GM19023 (cell line): ENCODE measurements around the gene IGF2BP1.

Experiments used
- ATAC-seq: cut with Tn5 transposase; IDR thresholded peaks from one replicate; pipeline ENCODE4 v1.9.1; 2021; ENCODE audit warnings: mild to moderate bottlenecking, moderate library complexity; ENCODE audit not compliant: unreplicated experiment

IGF2BP1 gene

DNA sequence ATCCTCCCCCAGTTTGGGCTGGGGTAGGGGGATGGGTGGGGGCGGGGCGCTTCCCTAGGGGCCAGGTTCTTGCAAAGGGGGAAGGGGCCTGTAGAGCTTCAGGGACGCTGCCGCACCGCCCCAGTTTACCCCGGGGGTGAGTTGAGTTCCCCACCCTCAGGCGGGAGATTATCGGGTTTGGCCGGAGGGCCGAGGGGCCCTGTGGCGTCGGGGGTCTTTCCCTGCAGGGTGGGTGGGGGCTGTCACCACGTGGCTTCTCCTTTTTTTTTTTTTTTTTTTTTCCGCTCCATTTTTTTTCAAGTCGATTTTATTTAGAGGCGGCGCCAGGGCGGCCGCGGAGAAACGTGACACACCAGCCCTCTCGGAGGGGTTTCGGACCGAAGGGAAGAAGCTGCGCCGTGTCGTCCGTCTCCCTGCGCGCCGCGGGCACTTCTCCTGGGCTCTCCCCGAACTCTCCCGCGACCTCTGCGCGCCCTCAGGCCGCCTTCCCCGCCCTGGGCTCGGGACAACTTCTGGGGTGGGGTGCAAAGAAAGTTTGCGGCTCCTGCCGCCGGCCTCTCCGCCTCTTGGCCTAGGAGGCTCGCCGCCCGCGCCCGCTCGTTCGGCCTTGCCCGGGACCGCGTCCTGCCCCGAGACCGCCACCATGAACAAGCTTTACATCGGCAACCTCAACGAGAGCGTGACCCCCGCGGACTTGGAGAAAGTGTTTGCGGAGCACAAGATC, at the start of gene IGF2BP1:
TSS of gene IGF2BP1 (plus strand) at position 283 of the 724 bp plus-strand sequence. CDS start at position 644, 361 bp downstream.
- ATAC-seq = no peak

GRCh38 chr17:48951572-48951971, 45.6 kb upstream of the IGF2BP1 start:
- ATAC-seq = no peak

DNA sequence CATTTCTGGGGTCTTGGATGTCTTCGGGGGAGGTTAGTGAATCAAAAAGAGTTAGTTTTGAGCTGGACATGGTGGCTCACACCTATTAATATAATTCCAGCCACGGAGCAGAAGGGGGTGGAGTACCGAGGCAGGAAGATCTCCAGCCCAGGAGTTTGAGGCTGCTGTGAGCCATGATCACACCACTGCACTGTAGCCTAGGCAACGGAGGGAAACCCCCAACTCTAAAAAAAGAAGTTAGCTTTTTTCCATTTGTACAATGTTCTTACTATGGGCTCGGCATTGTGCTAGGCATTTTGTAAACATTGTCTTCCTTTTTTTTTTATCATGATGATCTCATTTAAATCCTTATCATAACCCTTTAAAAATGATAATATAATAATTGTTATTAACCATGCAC, 44.3 kb upstream of the IGF2BP1 start:
- no peak for ATAC-seq

GRCh38 chr17:48954300-48954755, 42.9 kb upstream of the IGF2BP1 start:
- no peak for ATAC-seq

GRCh38 chr17:48960834-48961515, 36.2 kb upstream of the IGF2BP1 start:
- no peak for ATAC-seq

GRCh38 chr17:48961516-48962233, 35.5 kb upstream of the IGF2BP1 start:
- ATAC-seq = no peak

DNA sequence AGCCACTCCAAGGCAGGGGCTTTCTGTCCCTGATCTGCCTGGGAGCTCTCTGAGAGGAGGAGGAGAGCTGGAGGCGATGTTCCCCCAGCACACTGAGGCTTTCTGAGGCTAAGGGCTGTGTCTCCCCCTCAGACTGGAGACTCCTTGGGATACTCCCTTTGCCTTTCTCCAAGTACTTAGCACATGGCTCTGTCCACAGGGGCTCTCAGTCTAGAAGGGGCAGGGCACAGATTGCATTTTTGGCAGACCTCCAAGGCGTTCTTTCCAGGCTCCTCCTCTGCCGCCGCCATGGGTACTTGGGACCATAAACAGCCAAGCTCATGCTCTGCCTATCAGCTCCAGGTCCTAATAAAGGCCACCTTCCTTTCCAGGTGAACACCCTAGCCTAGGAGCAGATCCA, 27.0 kb upstream of the IGF2BP1 start:
- no peak for ATAC-seq

DNA sequence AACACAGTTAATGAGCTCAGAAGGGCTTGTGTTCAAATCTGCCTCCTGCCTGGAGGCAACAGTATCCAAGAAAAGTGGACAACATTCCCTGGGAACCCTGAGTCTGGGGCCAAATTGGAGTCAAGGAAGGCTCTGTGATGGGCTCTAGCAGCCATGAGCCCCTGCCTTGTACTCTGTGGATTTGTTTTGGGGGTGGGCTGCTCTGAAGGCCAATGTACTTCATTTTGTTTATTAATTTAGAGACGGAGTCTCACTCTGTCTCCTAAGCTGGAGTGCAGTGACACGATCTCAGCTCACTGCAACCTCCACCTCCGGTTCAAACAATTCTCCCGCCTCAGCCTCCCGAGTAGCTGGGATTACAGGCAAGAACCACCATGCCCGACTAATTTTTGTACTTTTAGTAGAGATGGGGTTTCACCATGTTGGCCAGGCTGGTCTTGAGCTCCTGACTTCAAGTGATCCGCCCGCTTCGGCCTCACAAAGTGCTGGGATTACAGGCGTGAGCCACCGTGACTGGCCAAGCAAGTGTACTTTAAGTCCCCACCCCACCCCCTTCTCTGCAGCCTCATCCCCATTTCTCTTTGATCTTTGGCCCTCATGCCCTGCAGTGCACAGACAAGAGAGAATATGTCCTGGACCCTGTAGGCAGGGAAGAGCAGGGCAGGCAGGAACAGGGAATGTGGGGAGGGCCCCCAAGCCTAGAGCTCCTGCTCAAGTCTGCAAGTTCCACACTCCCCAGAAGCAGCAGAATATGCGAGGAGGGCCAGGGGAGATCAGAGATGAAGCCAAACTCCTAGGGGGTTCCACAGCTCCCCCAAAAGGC, 26.1 kb upstream of the IGF2BP1 start:
- ATAC-seq = no peak

- no peak for ATAC-seq
Measured at GRCh38 chr17:48972749-48973097, 24.5 kb upstream of the IGF2BP1 start.

DNA sequence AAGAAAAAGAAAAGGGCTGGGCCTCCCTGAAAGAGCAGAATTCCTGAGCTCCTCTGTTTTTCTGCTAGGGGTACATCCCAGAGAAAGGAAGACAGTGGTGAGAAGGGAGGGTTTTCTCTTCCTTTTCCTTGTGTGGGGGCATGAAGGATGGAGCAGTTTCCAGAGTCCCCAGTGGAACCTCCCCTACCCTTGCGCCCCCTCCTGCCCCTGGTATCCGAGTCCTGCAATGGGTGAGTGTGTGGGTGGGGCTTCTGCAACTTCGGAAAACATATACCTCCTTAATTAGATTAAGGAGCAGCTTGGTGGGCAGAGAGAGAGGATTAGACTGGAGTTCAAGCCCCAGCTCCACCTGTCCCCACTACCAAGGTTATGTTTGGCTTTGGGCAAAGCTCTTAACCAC, 23.4 kb upstream of the IGF2BP1 start:
- ATAC-seq = no peak

- no peak for ATAC-seq
Measured at GRCh38 chr17:48981927-48982539, 15.2 kb upstream of the IGF2BP1 start.

DNA sequence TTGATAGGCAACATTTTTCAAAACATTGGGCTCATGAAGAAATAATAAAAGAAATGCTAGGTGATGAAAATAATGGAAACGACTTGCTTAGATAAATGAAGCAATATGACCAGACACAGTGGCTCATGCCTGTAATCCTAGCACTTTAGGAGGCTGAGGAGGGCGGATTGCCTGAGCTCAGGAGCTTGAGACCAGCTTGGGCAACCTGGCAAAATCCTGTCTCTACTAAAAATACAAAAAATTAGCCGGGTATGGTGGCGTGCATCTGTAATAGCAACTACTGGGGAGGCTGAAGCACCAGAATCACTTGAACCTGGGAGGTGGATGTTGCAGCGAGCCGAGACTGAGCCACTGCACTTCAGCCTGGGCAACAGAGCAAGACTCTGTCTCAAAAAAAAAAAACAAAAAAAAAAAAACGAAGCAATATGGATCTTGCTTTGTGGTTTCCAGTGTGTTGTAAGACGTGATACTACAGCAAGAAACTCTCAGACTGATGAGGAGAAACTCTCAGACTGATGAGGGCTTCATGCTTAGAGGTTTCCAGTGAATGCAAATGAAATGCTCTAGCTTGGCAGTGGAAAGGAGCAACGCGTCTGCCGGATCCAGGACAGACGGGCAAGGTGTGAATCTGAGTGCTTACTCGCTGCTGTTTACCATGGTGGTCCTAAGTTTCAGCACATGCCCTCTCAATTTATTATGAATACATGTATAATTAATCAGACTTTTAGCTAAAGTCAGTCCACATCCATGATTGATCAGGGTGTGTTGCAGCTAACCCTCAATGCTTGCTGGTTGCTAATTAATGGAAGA, 11.5 kb upstream of the IGF2BP1 start:
- no peak for ATAC-seq

- no peak for ATAC-seq
Measured at GRCh38 chr17:48989100-48989499, 8.1 kb upstream of the IGF2BP1 start.

GRCh38 chr17:48990882-48991357, 6.3 kb upstream of the IGF2BP1 start:
- no peak for ATAC-seq

GRCh38 chr17:48992444-48992843, 4.7 kb upstream of the IGF2BP1 start:
- no peak for ATAC-seq

DNA sequence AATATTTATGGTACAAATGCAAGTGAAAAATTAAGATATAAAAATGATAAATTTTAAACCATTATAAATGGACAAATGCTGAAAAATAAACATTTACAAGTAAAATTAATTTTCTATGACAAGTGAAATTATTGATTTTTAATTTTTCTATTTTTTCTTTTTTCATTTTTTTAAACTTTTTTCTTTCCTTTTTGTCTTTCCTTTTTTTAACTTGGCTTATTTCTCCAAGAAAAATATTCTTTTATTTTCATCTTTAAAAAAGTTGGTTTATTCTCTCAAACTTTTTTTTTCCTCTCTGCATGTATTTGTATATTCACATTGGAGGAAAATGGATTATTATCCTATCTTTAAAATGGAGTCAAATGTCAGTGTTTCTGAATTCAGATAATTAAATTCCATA, 3.9 kb upstream of the IGF2BP1 start:
- ATAC-seq = no peak

DNA sequence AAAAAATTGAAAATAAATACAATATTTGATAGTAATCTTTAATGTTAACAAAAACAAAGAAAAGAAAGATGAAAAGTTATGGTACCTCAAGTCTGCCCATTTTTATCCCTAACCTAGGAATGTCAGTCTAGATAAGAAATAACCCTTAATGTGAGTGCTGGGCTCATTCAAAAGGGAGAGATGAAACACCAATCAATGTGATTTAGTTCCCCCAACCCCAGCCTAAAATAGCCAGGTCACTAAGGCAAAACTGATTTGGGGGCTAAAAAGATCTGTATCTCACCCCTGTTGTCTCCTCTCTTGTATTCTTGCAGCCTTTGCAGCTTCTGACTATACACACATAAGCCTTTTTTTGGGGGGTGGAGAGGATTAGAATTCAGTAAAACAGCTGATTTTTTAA, 3.2 kb upstream of the IGF2BP1 start:
- ATAC-seq = no peak

GRCh38 chr17:48994549-48995303, 2.5 kb upstream of the IGF2BP1 start:
- ATAC-seq = no peak
